SK-N-SH (cell line): ENCODE measurements around the gene CCNY.

Experiments
- EP300 ChIP-seq, 2 experiments: IDR thresholded peaks; 2 replicates each; pipeline versions ENCODE4 v1.4.0 to v1.6.1; 2012; ENCODE audit warnings: borderline replicate concordance in 1 of 2, low read depth in 1 of 2, low read length in 1 of 2
- EZH2phosphoT487 ChIP-seq: fragments of 200-600 bp; sonication (generic); IDR thresholded peaks from 2 replicates; pipeline ENCODE4 v1.6.1; 2017; ENCODE audit warnings: low read depth, mixed run types, mild to moderate bottlenecking, antibody characterized with exemption, moderate library complexity, borderline replicate concordance
- FOXM1 ChIP-seq: IDR thresholded peaks from 2 replicates; pipeline ENCODE4 v1.4.0; 2012; ENCODE audit warnings: low read depth, mild to moderate bottlenecking
- JUND ChIP-seq: IDR thresholded peaks from 2 replicates; pipeline ENCODE4 v1.4.0; 2012
- POLR2AphosphoS5 ChIP-seq: IDR thresholded peaks from 2 replicates; pipeline ENCODE4 v1.6.1; 2012; ENCODE audit warnings: low read depth, low read length
- TAF1 ChIP-seq: IDR thresholded peaks from 2 replicates; pipeline ENCODE4 v1.6.1; 2012; ENCODE audit warnings: low read depth, mild to moderate bottlenecking, low read length, moderate library complexity, borderline replicate concordance
- YY1 ChIP-seq: IDR thresholded peaks from 2 replicates; pipeline ENCODE4 v1.4.0; 2012; ENCODE audit warnings: low read depth, mild to moderate bottlenecking
- TF ChIP-seq, protein P1 (sequence below): fragments of 200-600 bp; sonication (generic); IDR thresholded peaks from 2 replicates; pipeline ENCODE4 v1.6.1; 2017; ENCODE audit warnings: antibody characterized with exemption, mild to moderate bottlenecking, moderate library complexity

DNA sequence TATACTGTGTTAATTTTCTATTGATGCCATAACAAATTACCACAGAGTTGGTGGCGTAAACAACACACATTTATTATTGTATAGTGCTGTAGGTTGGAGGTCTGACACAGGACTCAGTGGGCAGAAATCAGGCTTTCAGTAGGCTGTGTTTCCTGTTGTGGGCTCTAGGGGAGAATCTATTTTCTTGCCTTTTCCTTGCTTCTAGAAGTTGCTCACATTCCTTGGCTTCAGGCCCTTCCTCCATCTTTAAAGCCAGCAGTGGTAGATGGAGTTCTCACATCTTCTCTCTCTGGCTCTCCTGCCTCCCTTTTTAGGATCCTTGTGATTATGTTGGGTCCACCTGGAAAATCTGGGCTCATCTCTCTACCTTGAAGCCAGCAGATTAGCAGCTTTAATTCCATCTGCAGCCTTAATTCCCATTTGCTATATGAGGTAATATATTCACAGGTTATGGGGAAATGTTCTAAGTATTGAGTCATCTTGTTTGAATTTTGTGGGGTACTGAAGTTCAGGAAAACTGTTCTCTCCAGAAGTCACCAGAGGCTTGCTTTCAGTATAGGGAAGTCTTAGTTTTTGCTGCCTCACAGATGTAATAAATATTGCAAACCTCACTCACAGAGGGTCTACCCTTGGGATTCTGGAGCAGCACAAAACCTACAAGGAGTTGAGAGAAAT is 38.9 kb downstream of the CCNY start:
- TF ChIP-seq, protein P1, sequence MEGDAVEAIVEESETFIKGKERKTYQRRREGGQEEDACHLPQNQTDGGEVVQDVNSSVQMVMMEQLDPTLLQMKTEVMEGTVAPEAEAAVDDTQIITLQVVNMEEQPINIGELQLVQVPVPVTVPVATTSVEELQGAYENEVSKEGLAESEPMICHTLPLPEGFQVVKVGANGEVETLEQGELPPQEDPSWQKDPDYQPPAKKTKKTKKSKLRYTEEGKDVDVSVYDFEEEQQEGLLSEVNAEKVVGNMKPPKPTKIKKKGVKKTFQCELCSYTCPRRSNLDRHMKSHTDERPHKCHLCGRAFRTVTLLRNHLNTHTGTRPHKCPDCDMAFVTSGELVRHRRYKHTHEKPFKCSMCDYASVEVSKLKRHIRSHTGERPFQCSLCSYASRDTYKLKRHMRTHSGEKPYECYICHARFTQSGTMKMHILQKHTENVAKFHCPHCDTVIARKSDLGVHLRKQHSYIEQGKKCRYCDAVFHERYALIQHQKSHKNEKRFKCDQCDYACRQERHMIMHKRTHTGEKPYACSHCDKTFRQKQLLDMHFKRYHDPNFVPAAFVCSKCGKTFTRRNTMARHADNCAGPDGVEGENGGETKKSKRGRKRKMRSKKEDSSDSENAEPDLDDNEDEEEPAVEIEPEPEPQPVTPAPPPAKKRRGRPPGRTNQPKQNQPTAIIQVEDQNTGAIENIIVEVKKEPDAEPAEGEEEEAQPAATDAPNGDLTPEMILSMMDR: no peak
- no peak for TF ChIP-seq YY1
- no peak for TF ChIP-seq TAF1
- no peak for TF ChIP-seq EP300 (IDR thresholded peaks at IDR 0.05; ENCODE audit: borderline replicate concordance in 1 of 2, low read depth in 1 of 2, low read length in 1 of 2)
- no peak for TF ChIP-seq EZH2phosphoT487
- TF ChIP-seq POLR2AphosphoS5: no peak
- no peak for TF ChIP-seq JUND
- TF ChIP-seq FOXM1: no peak
